Middle frontal gyrus (tissue), 1 donor: ENCODE data around the gene ZFAND3.

Experiments
- DNase-seq: peaks from one replicate; pipeline ENCODE4 v3.0.0-alpha.2; 2015; ENCODE audit warnings: low spot score; ENCODE audit errors: extremely low spot score

The ZFAND3 gene

DNA sequence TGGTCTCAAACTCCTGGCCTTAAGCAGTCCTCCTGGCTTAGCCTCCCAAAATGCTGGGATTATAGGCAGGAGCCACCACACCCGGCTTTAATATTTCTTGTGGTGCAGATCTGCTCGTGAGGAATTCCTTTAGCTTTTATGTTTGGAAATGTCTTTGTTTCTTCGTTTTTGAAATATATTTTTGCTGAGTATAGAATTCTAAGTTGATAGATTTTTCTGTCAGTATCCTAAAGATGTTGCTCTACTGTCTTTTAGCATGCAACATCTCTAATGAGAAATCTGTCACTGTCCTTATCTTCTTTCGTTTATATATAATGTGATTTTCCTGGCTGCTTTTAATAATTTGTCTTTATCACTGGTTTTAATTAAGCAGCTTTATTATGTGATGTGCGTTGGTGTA is 75.1 kb downstream of the ZFAND3 start:
- DNase-seq = no peak

DNA sequence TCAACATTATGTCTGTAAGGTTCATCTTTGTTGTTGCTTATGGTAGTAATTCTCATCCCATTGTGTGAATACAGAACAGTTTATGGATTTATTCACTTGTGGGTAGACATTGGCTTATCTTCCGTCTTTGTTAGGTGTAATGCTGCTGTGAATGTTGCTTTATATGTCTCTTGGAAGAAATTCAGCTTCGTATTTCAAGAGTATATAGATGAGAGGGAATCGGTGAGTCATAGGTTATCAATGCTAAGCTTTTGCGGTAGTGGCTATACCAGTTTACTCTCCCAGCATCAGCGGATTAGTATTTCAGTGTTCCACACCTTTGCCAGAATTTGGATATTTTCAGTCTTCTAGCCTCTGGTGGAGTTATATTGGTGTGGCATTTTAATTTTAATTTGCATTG is 77.8 kb downstream of the ZFAND3 start:
- DNase-seq = no peak

DNA sequence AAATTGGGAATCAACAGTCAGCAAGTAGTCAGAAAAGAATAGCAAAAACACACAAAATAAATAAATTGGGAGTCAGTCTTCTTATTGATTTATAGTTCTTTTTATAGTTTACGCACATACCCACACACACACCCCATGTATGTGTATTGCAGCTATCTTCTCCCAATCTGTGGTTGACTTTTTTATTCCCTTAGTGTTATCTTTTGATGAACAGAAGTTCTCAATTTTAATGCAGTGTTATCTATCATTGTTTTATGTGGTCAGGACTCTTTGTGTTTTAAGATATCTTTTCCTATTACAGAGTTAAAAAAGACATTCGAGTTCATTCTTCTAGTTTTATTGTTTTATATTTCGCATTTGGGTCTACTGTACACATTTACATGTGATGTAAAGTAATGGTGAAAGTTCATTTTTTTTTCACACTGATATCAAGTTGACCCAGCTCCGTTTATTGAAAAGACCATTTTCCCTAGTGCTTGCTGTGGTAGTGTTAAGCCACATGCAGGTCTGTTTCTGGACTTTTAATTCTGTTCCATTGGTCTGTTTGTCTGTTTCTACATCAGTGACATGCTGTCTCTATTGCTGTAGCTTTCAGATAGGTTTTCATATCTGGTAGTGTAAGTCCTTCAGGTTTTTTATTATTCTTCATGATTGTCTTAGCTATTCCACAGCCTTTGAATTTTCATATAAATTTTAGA is 78.4 kb downstream of the ZFAND3 start:
- DNase-seq = no peak

DNA sequence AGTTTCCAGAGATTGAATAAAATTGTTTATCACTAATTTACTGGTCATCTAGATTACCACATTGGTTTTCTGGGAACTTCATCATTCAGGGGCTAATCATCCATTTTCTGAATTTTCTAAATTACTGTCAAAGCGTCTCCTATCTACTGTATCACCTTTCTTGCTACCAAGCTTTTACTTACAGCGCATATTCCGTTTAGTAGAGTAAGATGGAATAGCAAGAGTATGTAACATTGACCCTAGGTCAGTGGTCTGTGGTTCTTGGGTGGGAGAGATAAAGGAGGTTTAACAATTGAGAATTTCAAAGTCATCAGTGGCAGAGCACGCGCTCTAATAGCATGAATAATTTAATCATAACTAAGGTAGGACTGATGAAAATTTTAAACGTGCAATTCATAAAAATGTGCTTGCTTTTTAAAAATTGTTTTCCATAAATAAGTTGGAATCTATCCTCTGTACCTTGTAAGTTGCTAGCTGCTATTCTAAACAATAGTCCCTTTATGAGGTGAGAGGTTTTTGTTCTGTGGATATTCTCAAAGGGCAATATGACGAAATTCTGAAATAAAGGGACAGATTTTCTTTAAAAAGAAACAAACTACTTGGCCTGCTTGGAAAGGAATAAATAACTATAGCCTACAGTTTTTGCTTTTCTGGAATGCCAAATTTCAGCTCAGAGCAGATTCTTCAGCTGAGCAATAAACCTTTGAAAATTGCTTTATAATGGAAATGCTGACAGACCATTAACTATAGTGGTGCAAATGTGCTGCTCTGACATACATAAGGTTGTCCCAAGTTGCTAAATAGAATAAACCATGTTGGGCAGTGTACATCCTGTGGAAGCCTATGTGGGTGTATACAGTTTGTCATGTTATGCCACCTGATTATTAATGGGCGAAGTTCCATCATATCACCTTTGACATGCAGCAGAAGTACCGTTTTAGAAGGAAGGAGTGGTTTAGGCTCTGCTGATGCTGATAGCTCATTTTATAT is 84.1 kb downstream of the ZFAND3 start:
- DNase-seq = no peak

DNA sequence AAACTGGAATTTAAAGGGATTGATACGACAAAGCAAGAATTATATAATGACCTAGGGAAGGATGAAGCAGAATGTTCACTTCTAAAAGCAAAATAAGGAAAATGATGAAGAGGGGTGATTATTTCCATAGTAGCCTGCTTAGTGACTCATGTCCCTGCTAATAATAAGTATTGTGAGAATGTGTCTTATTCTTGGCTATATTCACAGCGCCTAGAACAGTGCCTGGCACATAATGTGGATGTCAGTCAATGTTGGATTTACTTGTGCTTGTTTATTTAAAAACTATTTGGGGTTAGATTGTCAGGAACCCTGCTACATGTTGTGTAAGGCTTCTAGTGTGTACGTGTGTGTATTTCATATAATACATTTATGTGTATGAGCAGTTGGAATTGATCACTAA is 85.1 kb downstream of the ZFAND3 start:
- DNase-seq = no peak

DNA sequence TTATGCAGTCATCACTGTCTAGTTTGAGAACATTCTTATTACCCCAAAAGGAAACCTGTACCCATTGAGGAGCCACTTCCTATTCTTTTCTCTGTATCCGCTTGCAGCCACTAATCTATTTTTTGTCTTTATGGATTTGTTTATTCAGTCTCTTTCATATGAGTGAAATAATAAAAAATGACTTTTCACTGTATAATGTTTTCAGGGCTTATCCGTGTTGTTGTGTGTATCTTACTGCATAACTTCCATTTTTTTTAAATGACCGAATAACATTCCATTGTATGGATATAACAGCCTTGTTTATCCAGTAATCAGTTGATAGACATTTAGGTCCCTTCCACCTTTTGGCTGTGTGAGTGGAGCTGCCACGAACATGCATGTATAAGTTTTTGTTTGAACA is 86.6 kb downstream of the ZFAND3 start:
- no peak for DNase-seq

DNA sequence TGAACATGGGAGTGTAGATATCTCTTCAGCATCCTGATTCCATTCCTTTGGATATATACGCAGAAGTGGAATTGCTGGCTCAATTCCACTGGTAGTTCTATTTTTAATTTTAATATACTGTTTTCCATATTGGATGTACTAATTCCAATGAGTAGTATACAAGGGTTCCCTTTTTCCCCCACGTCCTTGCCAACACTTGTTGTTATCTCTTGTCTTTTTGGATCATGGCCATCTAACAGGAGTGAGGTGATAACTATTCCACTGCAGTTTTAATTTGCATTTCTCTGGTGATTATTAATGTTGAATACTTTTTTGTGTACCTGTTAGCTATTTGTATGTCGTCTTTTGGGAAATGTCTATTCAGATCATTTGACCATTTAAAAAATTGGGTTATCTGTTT is 91.5 kb downstream of the ZFAND3 start:
- DNase-seq = no peak

DNA sequence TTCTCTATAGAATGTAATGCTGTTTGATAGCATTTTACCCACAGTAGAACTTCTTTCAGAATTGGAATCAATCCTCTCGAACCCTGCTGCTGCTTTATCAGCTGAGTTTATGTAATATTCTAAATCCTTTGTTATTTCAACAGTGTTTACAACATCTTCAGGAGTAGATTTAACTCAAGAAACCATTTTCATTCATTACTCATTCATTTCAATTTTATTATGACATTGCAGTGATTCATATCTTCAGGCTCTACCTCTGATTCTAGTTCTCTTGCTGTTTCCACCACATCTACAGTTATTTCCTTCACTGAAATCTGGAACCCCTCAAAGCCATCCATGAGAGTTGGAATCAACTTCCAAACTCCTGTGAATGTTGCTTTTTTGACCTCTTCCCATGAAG is 93.7 kb downstream of the ZFAND3 start:
- DNase-seq = no peak

DNA sequence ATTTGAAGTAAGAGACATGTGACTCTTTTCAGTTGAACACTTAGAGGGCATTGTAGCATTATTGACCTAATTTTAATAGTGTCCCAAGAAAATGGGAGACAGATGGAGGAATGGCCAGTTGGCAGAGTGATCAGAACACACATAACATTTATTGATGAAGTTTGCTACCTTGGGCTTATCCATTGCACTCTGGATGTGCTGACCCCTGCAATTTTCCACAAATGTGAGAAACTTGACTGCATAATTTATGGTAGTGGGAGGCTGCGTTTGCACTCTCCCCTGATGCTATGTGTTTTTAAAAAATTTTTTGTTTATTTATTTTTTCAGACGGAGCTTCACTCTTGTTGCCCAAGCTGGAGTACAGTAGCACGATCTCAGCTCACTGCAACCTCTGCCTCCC is 95.9 kb downstream of the ZFAND3 start:
- no peak for DNase-seq

DNA sequence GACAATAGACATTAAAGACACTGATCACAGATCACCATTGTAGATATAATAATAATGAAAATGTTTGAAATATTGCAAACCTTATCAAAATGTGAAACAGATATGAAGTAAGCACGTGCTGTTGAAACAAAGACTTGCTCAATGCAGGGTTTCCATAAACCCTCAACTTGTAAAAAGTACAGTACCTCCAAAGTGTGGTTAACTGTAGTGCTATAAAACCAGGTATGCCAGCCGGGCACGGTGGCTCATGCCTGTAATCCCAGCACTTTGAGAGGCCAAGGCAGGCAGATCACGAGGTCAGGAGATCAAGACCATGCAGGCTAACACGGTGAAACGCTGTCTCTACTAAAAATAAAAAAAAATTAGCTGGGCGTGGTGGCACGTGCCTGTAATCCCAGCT is 96.6 kb downstream of the ZFAND3 start:
- DNase-seq = no peak

DNA sequence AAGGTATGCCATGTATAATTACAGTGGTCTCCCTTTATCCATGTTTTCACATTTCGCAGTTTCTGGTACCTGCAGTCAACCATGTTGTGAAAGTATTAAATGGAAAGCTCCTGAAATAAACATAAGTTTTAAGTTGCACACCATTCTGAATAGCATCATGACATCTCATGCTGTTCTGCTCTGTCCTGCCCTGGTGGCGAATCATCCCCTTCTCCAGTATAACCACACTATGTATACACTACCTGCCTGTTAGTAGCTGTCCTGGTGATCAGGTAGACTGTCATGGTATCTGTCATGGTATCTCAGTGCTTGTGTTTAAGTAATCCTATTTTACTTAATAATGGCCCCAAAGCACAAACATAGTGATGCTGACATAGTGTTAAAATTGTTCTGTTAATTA is 97.1 kb downstream of the ZFAND3 start:
- no peak for DNase-seq

DNA sequence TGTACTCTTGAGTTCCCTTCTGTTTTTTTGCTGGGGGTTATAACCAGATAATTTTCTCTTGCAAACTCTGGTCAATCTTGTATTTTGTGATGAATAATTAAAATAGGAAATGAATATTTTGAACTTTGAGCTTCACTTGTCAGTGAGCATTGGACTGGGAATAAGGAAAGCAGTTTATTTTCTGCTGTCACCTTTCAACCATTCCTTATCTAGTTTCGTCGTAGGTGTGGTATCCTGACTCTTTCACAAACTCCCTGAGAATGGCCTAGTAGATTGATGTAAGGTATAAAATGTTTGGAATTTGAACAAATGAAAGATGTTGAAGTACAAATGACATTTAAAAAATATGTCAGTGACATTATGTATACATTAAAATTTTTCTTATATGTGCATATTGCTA is 98.0 kb downstream of the ZFAND3 start:
- DNase-seq = no peak

DNA sequence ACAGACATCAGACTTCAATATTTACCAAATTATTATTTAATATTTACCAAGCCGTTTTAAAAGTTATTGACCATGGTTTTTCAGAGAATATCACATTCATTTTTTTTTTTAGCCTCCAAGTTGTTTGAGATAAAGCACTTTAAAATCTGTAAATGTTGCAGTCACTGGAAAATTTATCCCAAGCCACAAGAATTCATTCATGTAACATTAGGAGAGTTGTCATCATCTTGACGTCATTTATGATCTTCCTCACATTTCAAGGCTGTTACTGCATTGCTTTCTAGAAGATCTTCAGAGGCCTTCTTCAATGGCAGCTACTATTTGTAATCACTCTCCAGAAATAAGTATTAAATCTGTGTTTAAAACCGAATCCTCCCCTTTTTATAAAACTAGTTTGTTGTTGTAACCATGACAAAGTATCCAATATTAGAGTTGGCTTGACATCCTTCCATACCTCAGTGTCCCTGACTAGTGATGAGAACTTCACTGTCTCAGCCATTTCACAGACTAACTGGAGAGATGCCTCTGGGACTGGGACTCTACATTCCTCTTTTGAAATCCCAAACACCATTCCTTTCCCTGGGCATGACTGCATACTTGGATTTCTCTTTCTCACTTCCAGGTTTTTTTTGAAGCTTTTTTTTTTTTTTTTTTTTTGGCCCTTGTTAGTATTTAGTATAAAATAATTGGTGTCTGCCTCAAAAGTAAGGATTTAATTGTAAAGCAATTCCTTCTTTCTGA is 100.1 kb downstream of the ZFAND3 start:
- DNase-seq = no peak

DNA sequence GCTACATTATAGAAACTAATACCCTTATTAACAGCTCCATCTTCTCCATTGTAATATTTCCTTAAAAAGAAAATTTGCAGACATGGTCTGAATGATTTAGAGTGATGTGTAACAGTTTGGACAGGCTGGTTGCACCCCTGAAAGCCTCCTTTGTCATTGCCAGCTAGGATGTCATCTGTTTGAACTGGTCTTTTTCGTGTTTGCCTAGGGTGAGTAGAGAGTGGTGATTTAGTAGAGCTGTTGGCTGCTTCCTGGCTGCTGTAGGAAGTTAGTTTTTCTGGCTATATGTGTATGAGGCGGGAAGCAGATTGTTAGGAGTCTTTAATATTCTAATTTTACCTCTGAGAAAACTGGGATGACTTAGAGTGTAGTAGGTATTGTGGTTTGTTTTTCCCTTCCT is 101.1 kb downstream of the ZFAND3 start:
- no peak for DNase-seq

DNA sequence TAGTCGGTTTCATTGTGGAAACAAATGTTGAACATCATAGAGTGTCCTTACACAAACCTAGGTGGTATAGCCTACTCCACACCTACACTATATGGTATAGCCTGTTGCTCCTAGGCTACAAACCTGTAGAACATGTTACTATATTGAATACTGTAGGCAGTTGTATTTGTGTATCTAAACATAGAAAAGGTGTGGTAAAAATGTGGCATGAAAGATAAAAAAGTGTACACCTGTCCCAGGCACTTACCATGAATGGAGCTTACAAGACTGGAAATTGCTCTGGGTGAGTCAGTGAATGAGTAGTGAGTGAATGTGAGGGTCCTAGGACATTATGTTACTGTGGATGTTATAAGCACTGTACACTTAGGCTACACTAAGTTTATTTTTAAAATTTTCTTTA is 103.0 kb downstream of the ZFAND3 start:
- no peak for DNase-seq

DNA sequence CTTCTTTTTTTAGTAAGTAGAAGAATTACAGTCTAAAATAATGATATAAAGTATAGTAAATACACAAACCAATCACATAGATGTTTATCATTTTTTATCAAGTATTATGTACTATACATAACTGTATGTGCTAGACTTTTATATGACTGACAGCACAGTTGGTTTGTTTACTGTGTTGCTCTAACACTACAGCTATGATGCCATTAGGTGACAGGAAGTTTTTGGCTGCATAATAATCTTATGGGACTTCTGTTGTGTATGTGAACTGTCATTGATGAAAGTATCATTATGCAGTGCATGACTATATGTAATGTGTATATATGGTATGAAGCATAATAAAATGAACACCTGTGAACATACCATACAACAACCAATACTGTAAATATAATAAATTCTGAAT is 104.0 kb downstream of the ZFAND3 start:
- no peak for DNase-seq

DNA sequence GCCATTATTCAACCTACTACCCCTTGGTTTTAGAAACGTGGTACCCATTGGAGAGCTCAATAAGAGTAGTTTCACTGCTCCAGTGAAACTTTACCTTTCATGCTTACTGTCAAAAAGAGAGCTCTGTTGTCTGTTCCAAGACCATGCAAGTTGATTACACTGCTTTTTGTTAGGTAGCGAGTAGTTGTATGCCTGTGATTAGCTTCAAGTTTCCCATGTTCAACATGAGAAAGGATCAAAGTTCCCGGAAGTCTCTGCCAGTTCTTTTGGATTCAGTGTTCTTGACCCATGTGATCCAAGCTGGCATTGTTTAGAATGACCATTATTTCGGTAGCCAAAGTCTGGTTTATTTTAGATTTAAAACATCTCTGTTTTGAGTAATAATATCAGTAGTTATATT is 107.1 kb downstream of the ZFAND3 start:
- DNase-seq = no peak

DNA sequence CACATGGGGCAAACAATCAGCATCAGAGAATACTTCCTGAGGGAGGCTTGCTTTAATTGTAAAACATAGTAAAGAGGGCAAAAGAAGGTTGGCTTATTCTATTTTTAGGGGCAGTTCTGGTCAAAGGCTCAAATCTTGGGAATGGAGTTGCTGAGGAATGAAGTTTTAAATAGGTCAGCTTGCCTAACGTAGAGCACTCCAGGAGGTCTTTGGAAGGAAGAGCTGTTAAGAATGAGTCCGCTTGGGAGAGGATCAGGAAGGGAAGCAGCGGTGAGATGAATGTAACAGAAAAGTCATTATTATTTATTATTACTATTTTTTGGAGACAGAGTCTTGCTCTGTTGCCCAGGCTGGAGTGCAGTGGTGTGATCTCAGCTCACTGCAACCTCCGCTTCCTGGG is 108.7 kb downstream of the ZFAND3 start:
- no peak for DNase-seq

DNA sequence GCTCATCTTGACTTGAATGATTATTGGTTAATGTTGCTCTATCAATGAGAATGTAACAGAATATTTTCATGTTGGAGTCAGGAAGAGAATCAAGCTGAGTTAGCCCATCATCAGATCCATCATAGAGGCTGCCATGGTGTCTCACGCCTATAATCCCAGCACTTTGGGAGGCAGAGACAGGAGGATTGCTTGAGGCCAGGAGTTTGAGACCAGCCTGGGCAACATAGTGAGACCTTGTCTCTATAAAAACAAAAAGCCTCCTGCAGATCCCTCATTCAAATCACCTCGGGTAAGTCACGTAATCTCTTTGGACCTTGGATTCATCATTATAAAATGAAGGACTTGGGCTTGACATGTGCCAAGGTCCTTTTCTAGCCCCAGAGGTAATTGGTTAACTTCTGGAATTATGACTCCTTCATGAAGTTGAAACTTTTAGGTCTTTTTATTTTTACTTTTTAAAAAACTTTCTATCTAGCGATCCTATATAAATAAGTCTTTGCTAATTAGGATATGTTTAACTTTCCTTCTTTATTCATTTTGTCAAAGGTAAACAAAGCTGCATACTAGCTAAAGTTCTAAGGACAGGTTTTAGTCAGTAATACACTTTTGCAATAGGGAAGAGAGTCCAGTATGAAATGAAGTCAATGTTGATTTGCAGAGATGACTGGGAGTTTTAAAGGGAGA is 110.9 kb downstream of the ZFAND3 start:
- no peak for DNase-seq

DNA sequence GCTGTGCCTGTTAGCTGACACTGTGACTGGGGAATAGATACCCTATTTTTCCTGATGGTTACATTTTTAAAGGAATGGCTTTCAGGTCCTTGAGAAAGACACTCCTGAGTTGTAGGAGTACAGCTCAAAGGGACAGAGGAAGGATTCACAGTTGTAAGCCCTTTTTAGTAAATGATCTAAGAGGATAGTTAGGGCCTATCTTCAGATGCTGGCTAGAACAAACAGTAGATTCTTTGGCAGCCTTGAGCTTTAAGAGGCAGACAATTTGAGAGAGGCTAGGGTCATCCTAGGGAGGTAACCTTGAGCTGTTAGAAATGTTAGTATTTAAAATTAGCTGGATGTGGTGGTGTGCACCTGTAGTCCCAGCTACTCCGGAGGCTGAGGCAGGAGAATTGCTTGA is 111.5 kb downstream of the ZFAND3 start:
- DNase-seq = no peak

DNA sequence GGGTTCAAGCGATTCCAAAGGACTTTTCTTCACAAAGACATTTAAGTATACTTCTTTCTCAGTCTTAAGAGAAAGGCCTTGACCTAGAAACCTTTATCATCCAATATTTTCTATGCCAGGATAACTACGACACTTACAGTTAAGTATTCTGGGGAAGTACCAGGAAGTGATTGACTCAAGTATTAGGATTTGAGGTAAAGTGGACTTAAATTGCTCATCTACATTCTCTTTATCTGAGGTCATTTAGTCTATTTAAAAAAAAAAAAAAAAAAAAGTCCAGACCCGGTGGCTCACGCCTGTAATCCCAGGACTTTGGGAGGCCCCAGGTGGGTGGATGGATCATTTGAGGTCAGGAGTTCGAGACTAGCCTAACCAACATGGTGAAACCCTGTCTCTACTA is 114.7 kb downstream of the ZFAND3 start:
- no peak for DNase-seq

DNA sequence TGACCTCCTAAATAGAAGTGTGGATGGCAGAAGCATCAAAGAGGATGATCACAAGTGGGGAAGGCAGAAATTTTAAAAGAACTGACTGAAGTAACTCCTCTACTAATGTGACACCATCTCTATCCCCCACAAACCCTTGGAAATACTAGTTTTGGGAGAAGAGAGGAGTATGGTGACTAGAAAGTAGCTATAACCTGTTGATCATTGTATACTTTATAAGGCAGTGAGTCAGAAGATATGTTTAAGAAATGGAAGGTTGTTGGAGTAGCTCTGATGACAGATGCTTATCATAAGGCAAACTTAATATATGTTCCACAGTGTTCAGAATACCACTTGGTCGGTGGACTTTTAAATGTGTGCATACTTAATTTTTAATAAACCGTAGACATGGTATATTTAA is 116.6 kb downstream of the ZFAND3 start:
- DNase-seq = no peak
